KMS-11 (cell line): ENCODE results near the gene RAB15.

Source experiments
- H2AFZ ChIP-seq: fragments of 200-600 bp; sonication (generic); 2 replicates; pipeline ENCODE4 v1.6.1; 2016; ENCODE audit warnings: antibody characterized with exemption, mixed run types, low read depth
- H3K27ac ChIP-seq: fragments of 200-600 bp; sonication (generic); 2 replicates; pipeline ENCODE4 v1.6.1; 2016; ENCODE audit warnings: mild to moderate bottlenecking, mixed run types
- H3K27me3 ChIP-seq: fragments of 200-600 bp; sonication (generic); 2 replicates; pipeline ENCODE4 v1.6.1; 2017; ENCODE audit warnings: mild to moderate bottlenecking, low read depth, mixed run types, moderate library complexity; ENCODE audit not compliant: insufficient read depth
- H3K36me3 ChIP-seq: fragments of 200-600 bp; sonication (generic); 2 replicates; pipeline ENCODE4 v1.6.1; 2017; ENCODE audit warnings: mild to moderate bottlenecking, mixed run types; ENCODE audit not compliant: insufficient read depth
- H3K4me1 ChIP-seq: fragments of 200-600 bp; sonication (generic); 2 replicates; pipeline ENCODE4 v1.6.1; 2016; ENCODE audit warnings: mild to moderate bottlenecking, low read depth, mixed run types; ENCODE audit not compliant: poor library complexity, severe bottlenecking
- H3K4me2 ChIP-seq: fragments of 200-600 bp; sonication (generic); 2 replicates; pipeline ENCODE4 v1.7.0; 2016; ENCODE audit warnings: mild to moderate bottlenecking, mixed run types
- H3K4me3 ChIP-seq: fragments of 200-600 bp; sonication (generic); IDR thresholded peaks from 2 replicates; pipeline ENCODE4 v1.6.1; 2017; ENCODE audit warnings: low read depth, low read length, mixed read lengths; ENCODE audit not compliant: insufficient read depth
- H3K79me2 ChIP-seq: fragments of 200-600 bp; sonication (generic); 2 replicates; pipeline ENCODE4 v1.6.1; 2016; ENCODE audit warnings: low read depth, mixed run types; ENCODE audit not compliant: insufficient read depth
- H3K9ac ChIP-seq: fragments of 200-600 bp; sonication (generic); 2 replicates; pipeline ENCODE4 v1.6.1; 2016; ENCODE audit warnings: mild to moderate bottlenecking, mixed run types
- H4K20me1 ChIP-seq: fragments of 200-600 bp; sonication (generic); 2 replicates; pipeline ENCODE4 v1.6.1; 2016; ENCODE audit warnings: mild to moderate bottlenecking, mixed run types; ENCODE audit not compliant: insufficient read depth
- CTCF ChIP-seq: fragments of 200-600 bp; sonication (generic); conservative IDR thresholded peaks from 2 replicates; pipeline ENCODE4 v1.6.1; 2017; ENCODE audit warnings: low read depth, mild to moderate bottlenecking, antibody characterized with exemption, low read length, moderate library complexity, mixed read lengths

RAB15 gene

GRCh38 chr14:64960762-64961276 is 11.3 kb downstream of the RAB15 start:
- no peak overlapping the region for H3K9ac ChIP-seq
- H3K27me3 ChIP-seq: no peaks in the 10 kb centered on the region
- H3K79me2 ChIP-seq: peaks cover 11% of the 10 kb centered on the region
- H3K27ac ChIP-seq: peak overlapping the region; percentile 39; the same call in 1 of the 2 replicates
- TF ChIP-seq CTCF: no peak
- peak overlapping the region; percentile 27; the same call in 1 of the 2 replicates for H3K4me2 ChIP-seq
- no peak overlapping the region for H3K4me3 ChIP-seq
- peaks cover 52% of the 10 kb centered on the region for H3K4me1 ChIP-seq
- H4K20me1 ChIP-seq: no peaks in the 10 kb centered on the region
- H2AFZ ChIP-seq: no peak overlapping the region
- H3K36me3 ChIP-seq: no peaks in the 10 kb centered on the region

DNA sequence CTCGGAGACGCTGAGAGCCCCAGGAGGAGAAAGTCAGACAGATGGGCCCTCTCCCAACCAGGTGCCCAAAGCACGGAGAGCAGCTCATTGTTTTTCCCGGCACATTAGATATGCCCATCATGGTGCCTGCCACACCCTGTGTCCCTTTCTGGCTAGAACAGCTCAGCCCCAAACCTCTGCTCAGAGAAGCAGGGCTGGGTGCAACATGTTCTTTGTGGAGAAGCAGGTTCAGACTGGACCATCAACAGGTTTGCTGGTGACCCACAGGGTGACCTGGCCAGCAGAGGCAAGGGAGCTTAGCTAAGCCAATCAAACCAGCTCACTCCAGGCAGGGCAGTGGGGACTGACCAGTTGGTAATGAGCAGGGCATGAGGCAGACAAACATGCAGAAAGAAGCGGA is 13.4 kb downstream of the RAB15 start:
- no peak for TF ChIP-seq CTCF
- H3K36me3 ChIP-seq: no peaks in the 10 kb centered on the region
- H3K4me3 ChIP-seq: no peak overlapping the region
- no peak overlapping the region for H3K9ac ChIP-seq
- peaks cover 8% of the 10 kb centered on the region; the same call in 1 of the 2 replicates for H3K79me2 ChIP-seq
- no peaks in the 10 kb centered on the region for H3K27me3 ChIP-seq
- peaks cover 39% of the 10 kb centered on the region for H3K4me1 ChIP-seq
- no peak overlapping the region for H2AFZ ChIP-seq
- no peak overlapping the region for H3K4me2 ChIP-seq
- no peak overlapping the region for H3K27ac ChIP-seq
- H4K20me1 ChIP-seq: no peaks in the 10 kb centered on the region

GRCh38 chr14:64958201-64958600 is 13.9 kb downstream of the RAB15 start:
- Histone ChIP-seq H3K4me3 (no peak overlapping the region), H3K9ac (no peak overlapping the region), H3K36me3 (no peaks in the 10 kb centered on the region), H3K79me2 (peaks cover 6% of the 10 kb centered on the region; the same call in 1 of the 2 replicates), H4K20me1 (no peaks in the 10 kb centered on the region), H3K4me1 (peaks cover 39% of the 10 kb centered on the region), H3K27ac (no peak overlapping the region), H2AFZ (no peak overlapping the region), H3K27me3 (no peaks in the 10 kb centered on the region), H3K4me2 (no peak overlapping the region)
- TF ChIP-seq CTCF: no peak

DNA sequence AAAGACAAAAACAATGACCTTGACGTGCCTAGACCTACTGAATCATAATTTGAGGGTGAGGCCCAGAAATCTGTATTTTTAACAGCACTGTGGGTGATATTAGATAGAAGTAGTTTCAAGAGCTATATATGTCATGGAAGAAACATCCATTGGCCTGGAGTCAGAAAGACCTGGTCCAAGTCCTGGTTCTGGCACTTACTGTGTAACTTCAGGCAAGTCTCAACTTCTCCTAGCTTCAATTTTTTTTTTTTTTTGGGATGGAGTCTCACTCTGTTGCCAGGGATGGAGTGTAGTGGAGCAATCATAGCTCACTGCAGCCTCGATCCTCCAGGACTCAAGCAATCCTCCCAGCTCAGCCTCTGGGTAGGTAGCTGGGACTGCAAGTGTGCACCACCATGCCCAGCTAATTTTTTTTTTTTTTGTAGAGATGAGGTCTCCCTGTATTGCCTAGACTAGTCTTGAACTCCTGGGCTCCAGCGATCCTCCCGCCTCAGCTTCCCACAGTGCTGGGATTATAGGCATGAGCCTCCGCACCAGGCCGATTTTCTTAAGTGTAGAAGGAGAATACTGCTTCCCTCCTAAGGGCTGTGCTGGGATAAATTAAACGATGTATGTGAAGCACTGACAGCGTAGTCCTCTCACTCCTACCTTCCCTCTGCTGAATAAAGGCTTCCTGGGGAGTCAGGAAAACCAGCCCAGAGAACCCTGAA is 15.3 kb downstream of the RAB15 start:
- Histone ChIP-seq H3K9ac (no peak overlapping the region), H3K27me3 (no peaks in the 10 kb centered on the region), H2AFZ (no peak overlapping the region), H3K27ac (no peak overlapping the region), H3K4me3 (no peak overlapping the region), H3K4me2 (no peak overlapping the region), H3K36me3 (no peaks in the 10 kb centered on the region), H3K4me1 (peaks cover 40% of the 10 kb centered on the region), H3K79me2 (peaks cover 6% of the 10 kb centered on the region; the same call in 1 of the 2 replicates), H4K20me1 (no peaks in the 10 kb centered on the region)
- TF ChIP-seq CTCF: no peak
